PFSK-1 (cell line): ENCODE results near the gene DSP.

Source experiments
- POLR2AphosphoS5 ChIP-seq: IDR thresholded peaks from 2 replicates; pipeline ENCODE4 v1.6.1; 2012; ENCODE audit warnings: low read depth, mild to moderate bottlenecking, control low read depth, low read length, moderate library complexity
- TF ChIP-seq, protein P1 (sequence below), 2 experiments: IDR thresholded peaks; 2 replicates each; pipeline versions ENCODE4 v1.6.1 to v1.8.0; 2011 to 2012; ENCODE audit warnings: low read depth in 2 of 2, low read length in 2 of 2, control low read depth in 1 of 2, inconsistent platforms in 1 of 2, mild to moderate bottlenecking in 1 of 2, moderate library complexity in 1 of 2; ENCODE audit not compliant: insufficient read depth in 1 of 2

DNA sequence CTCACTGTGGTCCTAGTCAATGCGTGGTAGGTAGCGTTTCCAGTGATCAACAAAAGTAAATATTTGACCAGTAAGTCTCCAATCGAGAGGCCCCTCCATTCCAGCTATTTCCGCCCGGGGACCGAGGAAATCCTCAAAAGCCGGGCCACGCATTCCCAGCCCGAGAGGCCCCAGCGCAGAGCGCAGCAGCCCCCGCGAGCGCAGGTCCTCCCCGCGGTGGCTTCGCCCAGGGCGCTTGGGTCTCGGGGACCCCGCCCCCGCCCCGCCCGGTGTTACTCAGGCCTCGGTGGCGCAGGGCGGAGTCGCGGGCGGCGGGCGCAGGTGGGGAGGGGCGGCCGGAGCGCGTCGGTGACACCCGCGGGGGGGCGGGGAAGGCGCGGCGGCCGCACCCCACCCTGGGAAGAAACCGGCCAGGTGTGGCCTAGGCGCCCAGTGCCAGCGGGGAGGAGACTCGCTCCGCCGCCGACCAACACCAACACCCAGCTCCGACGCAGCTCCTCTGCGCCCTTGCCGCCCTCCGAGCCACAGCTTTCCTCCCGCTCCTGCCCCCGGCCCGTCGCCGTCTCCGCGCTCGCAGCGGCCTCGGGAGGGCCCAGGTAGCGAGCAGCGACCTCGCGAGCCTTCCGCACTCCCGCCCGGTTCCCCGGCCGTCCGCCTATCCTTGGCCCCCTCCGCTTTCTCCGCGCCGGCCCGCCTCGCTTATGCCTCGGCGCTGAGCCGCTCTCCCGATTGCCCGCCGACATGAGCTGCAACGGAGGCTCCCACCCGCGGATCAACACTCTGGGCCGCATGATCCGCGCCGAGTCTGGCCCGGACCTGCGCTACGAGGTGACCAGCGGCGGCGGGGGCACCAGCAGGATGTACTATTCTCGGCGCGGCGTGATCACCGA, at the start of gene DSP:
- no peak for TF ChIP-seq POLR2AphosphoS5
- TF ChIP-seq, protein P1, sequence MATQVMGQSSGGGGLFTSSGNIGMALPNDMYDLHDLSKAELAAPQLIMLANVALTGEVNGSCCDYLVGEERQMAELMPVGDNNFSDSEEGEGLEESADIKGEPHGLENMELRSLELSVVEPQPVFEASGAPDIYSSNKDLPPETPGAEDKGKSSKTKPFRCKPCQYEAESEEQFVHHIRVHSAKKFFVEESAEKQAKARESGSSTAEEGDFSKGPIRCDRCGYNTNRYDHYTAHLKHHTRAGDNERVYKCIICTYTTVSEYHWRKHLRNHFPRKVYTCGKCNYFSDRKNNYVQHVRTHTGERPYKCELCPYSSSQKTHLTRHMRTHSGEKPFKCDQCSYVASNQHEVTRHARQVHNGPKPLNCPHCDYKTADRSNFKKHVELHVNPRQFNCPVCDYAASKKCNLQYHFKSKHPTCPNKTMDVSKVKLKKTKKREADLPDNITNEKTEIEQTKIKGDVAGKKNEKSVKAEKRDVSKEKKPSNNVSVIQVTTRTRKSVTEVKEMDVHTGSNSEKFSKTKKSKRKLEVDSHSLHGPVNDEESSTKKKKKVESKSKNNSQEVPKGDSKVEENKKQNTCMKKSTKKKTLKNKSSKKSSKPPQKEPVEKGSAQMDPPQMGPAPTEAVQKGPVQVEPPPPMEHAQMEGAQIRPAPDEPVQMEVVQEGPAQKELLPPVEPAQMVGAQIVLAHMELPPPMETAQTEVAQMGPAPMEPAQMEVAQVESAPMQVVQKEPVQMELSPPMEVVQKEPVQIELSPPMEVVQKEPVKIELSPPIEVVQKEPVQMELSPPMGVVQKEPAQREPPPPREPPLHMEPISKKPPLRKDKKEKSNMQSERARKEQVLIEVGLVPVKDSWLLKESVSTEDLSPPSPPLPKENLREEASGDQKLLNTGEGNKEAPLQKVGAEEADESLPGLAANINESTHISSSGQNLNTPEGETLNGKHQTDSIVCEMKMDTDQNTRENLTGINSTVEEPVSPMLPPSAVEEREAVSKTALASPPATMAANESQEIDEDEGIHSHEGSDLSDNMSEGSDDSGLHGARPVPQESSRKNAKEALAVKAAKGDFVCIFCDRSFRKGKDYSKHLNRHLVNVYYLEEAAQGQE (IDR thresholded peaks at IDR 0.05; ENCODE audit: insufficient read depth in 1 of 2, low read depth in 2 of 2, low read length in 2 of 2): no peak
